ENCODE measurements around the gene SLC4A3. TPM values are rescaled to one million over a fixed set of nuclear protein-coding genes. Genes with fewer than 3 reads are reported as not detected.
"Not testable (repeated sequence)": the region's sequence is repeated elsewhere in the genome, so short reads cannot be mapped to it uniquely, and the experiment has no call there.

SLC4A3 gene
- total and polyA plus RNA-seq, 5 donors: 288 to 445 (median 344) TPM

GRCh38 chr2:219650426-219651248, 23.2 kb downstream of the SLC4A3 start:
- intact Hi-C loops (cut with DNase I): no loop called here
- H3K9me3 ChIP-seq (ENCODE audit: control insufficient read depth, low read length): no peaks in the 10 kb centered on the region
- no peaks in the 10 kb centered on the region for H3K4me1 ChIP-seq (ENCODE audit: control insufficient read depth, insufficient read depth, low read length)
- no peaks in the 10 kb centered on the region for H3K27me3 ChIP-seq (ENCODE audit: control insufficient read depth, insufficient read depth)
- DNase-seq: peak in 1 of 3 donors; percentile 15
- H3K27ac ChIP-seq (ENCODE audit: low read length): no peak overlapping the region
- no peak for ATAC-seq
- no peak overlapping the region for H3K4me3 ChIP-seq (ENCODE audit: low read length)
- WGBS: 60% methylated on average over 8 of the region's 8 CpGs

- H3K4me1 ChIP-seq (ENCODE audit: control insufficient read depth, insufficient read depth, low read length); H3K9me3 ChIP-seq (ENCODE audit: control insufficient read depth, low read length); intact Hi-C loops (cut with DNase I); DNase-seq; H3K4me3 ChIP-seq (ENCODE audit: low read length); H3K27ac ChIP-seq (ENCODE audit: low read length); H3K27me3 ChIP-seq (ENCODE audit: control insufficient read depth, insufficient read depth); ATAC-seq: not testable (repeated sequence)
- WGBS: 78% methylated on average over 6 of the region's 6 CpGs
Measured at GRCh38 chr2:219651656-219652055, 24.2 kb downstream of the SLC4A3 start.

- intact Hi-C loops (cut with DNase I): no loop called here
- DNase-seq: no peak
- ATAC-seq: no peak
- Histone ChIP-seq H3K4me3 (ENCODE audit: low read length) (no peak overlapping the region), H3K27ac (ENCODE audit: low read length) (no peak overlapping the region), H3K9me3 (ENCODE audit: control insufficient read depth, low read length) (peaks cover 4% of the 10 kb centered on the region), H3K27me3 (ENCODE audit: control insufficient read depth, insufficient read depth) (no peaks in the 10 kb centered on the region), H3K4me1 (ENCODE audit: control insufficient read depth, insufficient read depth, low read length) (no peaks in the 10 kb centered on the region)
- WGBS: 87% methylated on average over 1 of the region's 1 CpG
Measured at GRCh38 chr2:219656526-219656925, 29.1 kb downstream of the SLC4A3 start.

- H3K27me3 ChIP-seq (ENCODE audit: control insufficient read depth, insufficient read depth): no peaks in the 10 kb centered on the region
- peak overlapping the region; percentile 1 for H3K27ac ChIP-seq (ENCODE audit: low read length)
- H3K4me3 ChIP-seq (ENCODE audit: low read length): no peak overlapping the region
- peaks cover 4% of the 10 kb centered on the region for H3K9me3 ChIP-seq (ENCODE audit: control insufficient read depth, low read length)
- no peaks in the 10 kb centered on the region for H3K4me1 ChIP-seq (ENCODE audit: control insufficient read depth, insufficient read depth, low read length)
- peak in 1 of 3 donors; percentile 36 for DNase-seq
- ATAC-seq: peak; percentile 53 to 59
- 49% methylated on average over 7 of the region's 7 CpGs for WGBS
- intact Hi-C loops (cut with DNase I): no loop called here
Measured at GRCh38 chr2:219658196-219658846, 30.9 kb downstream of the SLC4A3 start.

- no peak for DNase-seq
- intact Hi-C loops (cut with DNase I): no loop called here
- WGBS: 74% methylated on average over 3 of the region's 3 CpGs
Measured at GRCh38 chr2:219658874-219659273, 31.4 kb downstream of the SLC4A3 start.

GRCh38 chr2:219661197-219661954, 33.9 kb downstream of the SLC4A3 start:
- no peak overlapping the region for H3K27ac ChIP-seq (ENCODE audit: low read length)
- 53% methylated on average over 7 of the region's 7 CpGs for WGBS

More at GRCh38 chr2:219658874-219659273, 31.4 kb downstream of the SLC4A3 start:
- peaks cover 4% of the 10 kb centered on the region for H3K9me3 ChIP-seq (ENCODE audit: control insufficient read depth, low read length)
- no peak for ATAC-seq
- no peak overlapping the region for H3K4me3 ChIP-seq (ENCODE audit: low read length)
- H3K27me3 ChIP-seq (ENCODE audit: control insufficient read depth, insufficient read depth): no peaks in the 10 kb centered on the region
- no peak overlapping the region for H3K27ac ChIP-seq (ENCODE audit: low read length)
- H3K4me1 ChIP-seq (ENCODE audit: control insufficient read depth, insufficient read depth, low read length): no peaks in the 10 kb centered on the region

GRCh38 chr2:219661955-219662395, 34.5 kb downstream of the SLC4A3 start:
- Histone ChIP-seq H3K27me3 (ENCODE audit: control insufficient read depth, insufficient read depth) (no peaks in the 10 kb centered on the region), H3K4me1 (ENCODE audit: control insufficient read depth, insufficient read depth, low read length) (no peaks in the 10 kb centered on the region), H3K4me3 (ENCODE audit: low read length) (no peak overlapping the region), H3K27ac (ENCODE audit: low read length) (no peak overlapping the region), H3K9me3 (ENCODE audit: control insufficient read depth, low read length) (peaks cover 4% of the 10 kb centered on the region)
- ATAC-seq: no peak
- intact Hi-C loops (cut with DNase I): no loop called here
- 81% methylated on average over 1 of the region's 1 CpG for WGBS
- no peak for DNase-seq

More at GRCh38 chr2:219661197-219661954, 33.9 kb downstream of the SLC4A3 start:
- no peaks in the 10 kb centered on the region for H3K27me3 ChIP-seq (ENCODE audit: control insufficient read depth, insufficient read depth)
- no peak overlapping the region for H3K4me3 ChIP-seq (ENCODE audit: low read length)
- H3K4me1 ChIP-seq (ENCODE audit: control insufficient read depth, insufficient read depth, low read length): no peaks in the 10 kb centered on the region
- peaks cover 4% of the 10 kb centered on the region for H3K9me3 ChIP-seq (ENCODE audit: control insufficient read depth, low read length)
- ATAC-seq (no peak), DNase-seq (no peak)
- intact Hi-C loops (cut with DNase I): no loop called here

GRCh38 chr2:219662566-219662965, 35.1 kb downstream of the SLC4A3 start:
- Histone ChIP-seq H3K9me3 (ENCODE audit: control insufficient read depth, low read length) (peaks cover 4% of the 10 kb centered on the region), H3K4me1 (ENCODE audit: control insufficient read depth, insufficient read depth, low read length) (no peaks in the 10 kb centered on the region), H3K27me3 (ENCODE audit: control insufficient read depth, insufficient read depth) (no peaks in the 10 kb centered on the region), H3K27ac (ENCODE audit: low read length) (no peak overlapping the region), H3K4me3 (ENCODE audit: low read length) (no peak overlapping the region)
- intact Hi-C loops (cut with DNase I): no loop called here
- ATAC-seq (no peak), DNase-seq (no peak)

GRCh38 chr2:219663116-219663762, 35.8 kb downstream of the SLC4A3 start:
- 78% methylated on average over 11 of the region's 11 CpGs for WGBS
- DNase-seq (peak in 1 of 3 donors; percentile 16), ATAC-seq (no peak)
- H3K4me3 ChIP-seq (ENCODE audit: low read length): no peak overlapping the region
- no peaks in the 10 kb centered on the region for H3K4me1 ChIP-seq (ENCODE audit: control insufficient read depth, insufficient read depth, low read length)
- peaks cover 4% of the 10 kb centered on the region for H3K9me3 ChIP-seq (ENCODE audit: control insufficient read depth, low read length)
- H3K27ac ChIP-seq (ENCODE audit: low read length): no peak overlapping the region
- intact Hi-C loops (cut with DNase I): no loop called here
- no peaks in the 10 kb centered on the region for H3K27me3 ChIP-seq (ENCODE audit: control insufficient read depth, insufficient read depth)

- 93% methylated on average over 5 of the region's 5 CpGs for WGBS
- H3K4me1 ChIP-seq (ENCODE audit: control insufficient read depth, insufficient read depth, low read length): no peaks in the 10 kb centered on the region
- ATAC-seq (no peak), DNase-seq (peak in 1 of 3 donors; percentile 19)
- H3K27me3 ChIP-seq (ENCODE audit: control insufficient read depth, insufficient read depth): no peaks in the 10 kb centered on the region
- H3K4me3 ChIP-seq (ENCODE audit: low read length): no peak overlapping the region
- no peak overlapping the region for H3K27ac ChIP-seq (ENCODE audit: low read length)
- intact Hi-C loops (cut with DNase I): no loop called here
- H3K9me3 ChIP-seq (ENCODE audit: control insufficient read depth, low read length): peaks cover 4% of the 10 kb centered on the region
Measured at GRCh38 chr2:219664041-219664440, 36.6 kb downstream of the SLC4A3 start.

Measured in right cardiac atrium (tissue), 5 donors.